ENCODE measurements around the gene KLHL10. TPM values are rescaled to one million over a fixed set of nuclear protein-coding genes. Genes with fewer than 3 reads are reported as not detected.

KLHL10 gene
- total RNA-seq, 1 experiment from 2014 or later = not detected

DNA sequence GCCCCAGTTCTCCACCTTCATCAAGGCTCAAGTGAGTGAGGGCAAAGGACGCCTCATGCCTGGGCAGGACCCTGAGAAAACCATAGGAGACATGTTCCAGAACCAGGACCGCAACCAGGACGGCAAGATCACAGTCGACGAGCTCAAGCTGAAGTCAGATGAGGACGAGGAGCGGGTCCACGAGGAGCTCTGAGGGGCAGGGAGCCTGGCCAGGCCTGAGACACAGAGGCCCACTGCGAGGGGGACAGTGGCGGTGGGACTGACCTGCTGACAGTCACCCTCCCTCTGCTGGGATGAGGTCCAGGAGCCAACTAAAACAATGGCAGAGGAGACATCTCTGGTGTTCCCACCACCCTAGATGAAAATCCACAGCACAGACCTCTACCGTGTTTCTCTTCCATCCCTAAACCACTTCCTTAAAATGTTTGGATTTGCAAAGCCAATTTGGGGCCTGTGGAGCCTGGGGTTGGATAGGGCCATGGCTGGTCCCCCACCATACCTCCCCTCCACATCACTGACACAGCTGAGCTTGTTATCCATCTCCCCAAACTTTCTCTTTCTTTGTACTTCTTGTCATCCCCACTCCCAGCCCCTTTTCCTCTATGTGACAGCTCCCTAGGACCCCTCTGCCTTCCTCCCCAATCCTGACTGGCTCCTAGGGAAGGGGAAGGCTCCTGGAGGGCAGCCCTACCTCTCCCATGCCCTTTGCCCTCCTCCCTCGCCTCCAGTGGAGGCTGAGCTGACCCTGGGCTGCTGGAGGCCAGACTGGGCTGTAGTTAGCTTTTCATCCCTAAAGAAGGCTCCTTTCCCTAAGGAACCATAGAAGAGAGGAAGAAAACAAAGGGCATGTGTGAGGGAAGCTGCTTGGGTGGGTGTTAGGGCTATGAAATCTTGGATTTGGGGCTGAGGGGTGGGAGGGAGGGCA is 15.1 kb upstream of the KLHL10 start:
- peaks cover 1% of the 10 kb centered on the region for H3K36me3 ChIP-seq (ENCODE audit: control insufficient read depth, insufficient read depth, low read length)
- no peaks in the 10 kb centered on the region for H3K9me3 Mint-ChIP-seq (ENCODE audit: unreplicated experiment)
- no peaks in the 10 kb centered on the region for H3K27me3 ChIP-seq (replicated peaks; ENCODE audit: control insufficient read depth, insufficient read depth, low read length)
- H3K9me3 ChIP-seq = no peaks in the 10 kb centered on the region
- no peak for DNase-seq
- peak overlapping the region; percentile 67 for H3K27ac Mint-ChIP-seq (ENCODE audit: unreplicated experiment)
- no peaks in the 10 kb centered on the region for H3K4me1 ChIP-seq
- H3K27me3 Mint-ChIP-seq (ENCODE audit: insufficient read depth, unreplicated experiment) = no peaks in the 10 kb centered on the region
- TF ChIP-seq, protein P1, sequence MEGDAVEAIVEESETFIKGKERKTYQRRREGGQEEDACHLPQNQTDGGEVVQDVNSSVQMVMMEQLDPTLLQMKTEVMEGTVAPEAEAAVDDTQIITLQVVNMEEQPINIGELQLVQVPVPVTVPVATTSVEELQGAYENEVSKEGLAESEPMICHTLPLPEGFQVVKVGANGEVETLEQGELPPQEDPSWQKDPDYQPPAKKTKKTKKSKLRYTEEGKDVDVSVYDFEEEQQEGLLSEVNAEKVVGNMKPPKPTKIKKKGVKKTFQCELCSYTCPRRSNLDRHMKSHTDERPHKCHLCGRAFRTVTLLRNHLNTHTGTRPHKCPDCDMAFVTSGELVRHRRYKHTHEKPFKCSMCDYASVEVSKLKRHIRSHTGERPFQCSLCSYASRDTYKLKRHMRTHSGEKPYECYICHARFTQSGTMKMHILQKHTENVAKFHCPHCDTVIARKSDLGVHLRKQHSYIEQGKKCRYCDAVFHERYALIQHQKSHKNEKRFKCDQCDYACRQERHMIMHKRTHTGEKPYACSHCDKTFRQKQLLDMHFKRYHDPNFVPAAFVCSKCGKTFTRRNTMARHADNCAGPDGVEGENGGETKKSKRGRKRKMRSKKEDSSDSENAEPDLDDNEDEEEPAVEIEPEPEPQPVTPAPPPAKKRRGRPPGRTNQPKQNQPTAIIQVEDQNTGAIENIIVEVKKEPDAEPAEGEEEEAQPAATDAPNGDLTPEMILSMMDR (IDR thresholded peaks at IDR 0.05; ENCODE audit: insufficient read depth in 1 of 2, low read depth in 1 of 2, low read length in 1 of 2, severe bottlenecking in 1 of 2, unreplicated experiment in 1 of 2) = no peak
- BruUV-seq (replicated peaks) = TSS peak; percentile 52
- H3K4me1 Mint-ChIP-seq (ENCODE audit: low read depth, unreplicated experiment) = no peaks in the 10 kb centered on the region
- ChIA-PET CTCF (interaction anchor here (0.6 kb wide), 2 partner anchors 110 to 1465 kb away, joined by 3 to 4 read pairs; no protein-coding TSS in a partner anchor), POLR2A (interaction anchor here (0.5 kb wide), 1 partner anchor 13 kb away, joined by 4 read pairs; no protein-coding TSS in a partner anchor)
- peaks cover 63% of the 10 kb centered on the region for H3K36me3 Mint-ChIP-seq (ENCODE audit: insufficient read depth, unreplicated experiment)
- H3K4me3 ChIP-seq (ENCODE audit: low read depth, low read length) = no peak overlapping the region
- intact Hi-C loops (cut with micrococcal nuclease; ENCODE audit: unreplicated experiment) = no loop called here
- no peak overlapping the region for H3K4me3 Mint-ChIP-seq (ENCODE audit: unreplicated experiment)

DNA sequence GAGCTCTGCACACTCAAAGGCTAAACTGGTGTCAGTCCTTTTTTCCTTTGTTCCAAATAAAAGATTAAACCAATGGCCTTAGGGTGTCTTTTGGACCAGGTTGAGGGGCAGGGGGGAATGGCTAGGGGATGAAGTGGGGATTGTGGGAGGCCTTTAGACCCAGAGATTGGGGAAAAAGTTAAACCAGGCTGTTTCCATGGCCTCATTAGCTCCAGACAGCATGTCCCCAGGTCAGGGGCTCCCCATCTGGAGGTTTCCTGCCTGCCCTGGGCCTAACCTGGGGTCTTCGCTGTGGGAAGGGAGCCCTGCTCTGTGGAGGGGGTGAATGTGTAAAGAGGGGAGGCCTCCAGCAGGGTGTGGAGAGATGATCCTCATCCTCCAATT is 14.5 kb upstream of the KLHL10 start:
- H3K27ac Mint-ChIP-seq (ENCODE audit: unreplicated experiment) = peak overlapping the region; percentile 67
- no peaks in the 10 kb centered on the region for H3K9me3 Mint-ChIP-seq (ENCODE audit: unreplicated experiment)
- CTCF ChIA-PET = no interaction called here
- intact Hi-C loops (cut with micrococcal nuclease; ENCODE audit: unreplicated experiment) = no loop called here
- no peak for DNase-seq
- H3K4me1 Mint-ChIP-seq (ENCODE audit: low read depth, unreplicated experiment) = no peaks in the 10 kb centered on the region
- peaks cover 1% of the 10 kb centered on the region for H3K36me3 ChIP-seq (ENCODE audit: control insufficient read depth, insufficient read depth, low read length)
- no peaks in the 10 kb centered on the region for H3K27me3 ChIP-seq (replicated peaks; ENCODE audit: control insufficient read depth, insufficient read depth, low read length)
- H3K4me3 ChIP-seq (ENCODE audit: low read depth, low read length) = no peak overlapping the region
- H3K4me1 ChIP-seq = no peaks in the 10 kb centered on the region
- no peaks in the 10 kb centered on the region for H3K9me3 ChIP-seq
- TF ChIP-seq, protein P1 (IDR thresholded peaks at IDR 0.05; ENCODE audit: insufficient read depth in 1 of 2, low read depth in 1 of 2, low read length in 1 of 2, severe bottlenecking in 1 of 2, unreplicated experiment in 1 of 2) = no peak
- peaks cover 61% of the 10 kb centered on the region for H3K36me3 Mint-ChIP-seq (ENCODE audit: insufficient read depth, unreplicated experiment)
- H3K4me3 Mint-ChIP-seq (ENCODE audit: unreplicated experiment) = no peak overlapping the region
- H3K27me3 Mint-ChIP-seq (ENCODE audit: insufficient read depth, unreplicated experiment) = no peaks in the 10 kb centered on the region
- no TSS peak for BruUV-seq (replicated peaks)
- POLR2A ChIA-PET = interaction anchor here (0.6 to 1.5 kb wide), 2 partner anchors 22 to 37 kb away, joined by 3 to 5 read pairs; no protein-coding TSS in a partner anchor

DNA sequence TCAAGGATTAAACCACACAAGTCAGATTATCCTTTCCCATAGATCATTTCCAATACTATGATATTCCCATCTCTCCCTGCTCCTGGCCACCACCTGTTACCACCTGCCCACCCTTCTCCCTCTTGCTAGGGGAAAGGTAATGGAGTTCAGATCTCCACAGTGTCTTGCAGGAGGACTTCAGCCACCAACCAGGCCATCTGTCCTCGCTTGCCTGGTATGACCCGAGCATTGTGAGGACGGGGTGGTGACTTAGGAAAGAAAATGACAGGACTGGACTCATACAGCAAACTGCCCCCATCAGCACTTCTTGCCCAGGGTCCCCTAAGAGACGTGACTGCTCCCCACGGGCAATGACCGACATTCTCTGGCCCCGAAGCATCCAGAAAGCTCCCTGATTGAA is 14.0 kb upstream of the KLHL10 start:
- no peaks in the 10 kb centered on the region for H3K27me3 Mint-ChIP-seq (ENCODE audit: insufficient read depth, unreplicated experiment)
- H3K4me3 Mint-ChIP-seq (ENCODE audit: unreplicated experiment) = no peak overlapping the region
- TF ChIP-seq, protein P1 (IDR thresholded peaks at IDR 0.05; ENCODE audit: insufficient read depth in 1 of 2, low read depth in 1 of 2, low read length in 1 of 2, severe bottlenecking in 1 of 2, unreplicated experiment in 1 of 2) = no peak
- Histone ChIP-seq H3K9me3 (no peaks in the 10 kb centered on the region), H3K4me3 (ENCODE audit: low read depth, low read length) (no peak overlapping the region), H3K27me3 (replicated peaks; ENCODE audit: control insufficient read depth, insufficient read depth, low read length) (no peaks in the 10 kb centered on the region), H3K4me1 (no peaks in the 10 kb centered on the region), H3K36me3 (ENCODE audit: control insufficient read depth, insufficient read depth, low read length) (peaks cover 1% of the 10 kb centered on the region)
- no peak for DNase-seq
- CTCF ChIA-PET = no interaction called here
- no peaks in the 10 kb centered on the region for H3K9me3 Mint-ChIP-seq (ENCODE audit: unreplicated experiment)
- POLR2A ChIA-PET = interaction anchor here (0.6 to 1.5 kb wide), 3 partner anchors 23 to 46 kb away, joined by 3 to 7 read pairs (median 5); no protein-coding TSS in a partner anchor
- no peak overlapping the region for H3K27ac Mint-ChIP-seq (ENCODE audit: unreplicated experiment)
- intact Hi-C loops (cut with micrococcal nuclease; ENCODE audit: unreplicated experiment) = no loop called here
- peaks cover 58% of the 10 kb centered on the region for H3K36me3 Mint-ChIP-seq (ENCODE audit: insufficient read depth, unreplicated experiment)
- BruUV-seq (replicated peaks) = no TSS peak
- H3K4me1 Mint-ChIP-seq (ENCODE audit: low read depth, unreplicated experiment) = no peaks in the 10 kb centered on the region
